Type B pancreatic cell (in vitro differentiated cells): ENCODE measurements around the gene INS. TPM values are rescaled to one million over a fixed set of nuclear protein-coding genes. Genes with fewer than 3 reads are reported as not detected.

Experiments
- DNase-seq: peaks from one replicate; pipeline ENCODE4 v3.0.0; 2021; ENCODE audit warnings: mixed read lengths; ENCODE audit not compliant: unreplicated experiment; ENCODE audit errors: extremely low spot score
- H3K27ac Mint-ChIP-seq: 2 replicates; pipeline ENCODE4 v1.8.0; 2021; ENCODE audit warnings: mild to moderate bottlenecking, mixed read lengths
- H3K27me3 Mint-ChIP-seq: 2 replicates; pipeline ENCODE4 v1.8.0; 2021; ENCODE audit warnings: mixed read lengths
- H3K36me3 Mint-ChIP-seq: 2 replicates; pipeline ENCODE4 v1.8.0; 2021; ENCODE audit warnings: mixed read lengths
- H3K4me1 Mint-ChIP-seq: one replicate; pipeline ENCODE4 v1.8.0; 2021; ENCODE audit warnings: mixed read lengths; ENCODE audit not compliant: unreplicated experiment
- H3K4me3 Mint-ChIP-seq: 2 replicates; pipeline ENCODE4 v1.8.0; 2021; ENCODE audit warnings: mild to moderate bottlenecking, mixed read lengths
- H3K9me3 Mint-ChIP-seq: 2 replicates; pipeline ENCODE4 v1.8.0; 2021; ENCODE audit warnings: mixed read lengths
- CTCF ChIP-seq: fragments of 200-600 bp; sonication (generic); conservative IDR thresholded peaks from 2 replicates; pipeline ENCODE4 v1.5.0; 2021; ENCODE audit warnings: antibody characterized with exemption, mild to moderate bottlenecking
- total RNA-seq: library from RNA; stranded (reverse); gene quantifications from 2 replicates; pipeline ENCODE4 v1.2.1, GENCODE V29; 2021; ENCODE audit warnings: low replicate concordance

INS gene
- total RNA-seq, 1 donor from 2014 or later = 1,584 TPM

GRCh38 chr11:2186669-2187279 lies 25.8 kb upstream of the INS start:
- Mint-ChIP-seq H3K4me3 (no peak overlapping the region), H3K27me3 (peaks cover 8% of the 10 kb centered on the region), H3K27ac (no peak overlapping the region), H3K9me3 (no peaks in the 10 kb centered on the region), H3K36me3 (no peaks in the 10 kb centered on the region), H3K4me1 (peaks cover 17% of the 10 kb centered on the region)
- DNase-seq = no peak
- TF ChIP-seq CTCF = peak; percentile 75

GRCh38 chr11:2185324-2186085 lies 24.5 kb upstream of the INS start:
- no peaks in the 10 kb centered on the region for H3K9me3 Mint-ChIP-seq
- H3K36me3 Mint-ChIP-seq = no peaks in the 10 kb centered on the region
- no peak overlapping the region for H3K27ac Mint-ChIP-seq
- DNase-seq = no peak
- H3K27me3 Mint-ChIP-seq = peaks cover 4% of the 10 kb centered on the region
- no peak for TF ChIP-seq CTCF
- H3K4me3 Mint-ChIP-seq = no peak overlapping the region
- peaks cover 12% of the 10 kb centered on the region for H3K4me1 Mint-ChIP-seq

DNA sequence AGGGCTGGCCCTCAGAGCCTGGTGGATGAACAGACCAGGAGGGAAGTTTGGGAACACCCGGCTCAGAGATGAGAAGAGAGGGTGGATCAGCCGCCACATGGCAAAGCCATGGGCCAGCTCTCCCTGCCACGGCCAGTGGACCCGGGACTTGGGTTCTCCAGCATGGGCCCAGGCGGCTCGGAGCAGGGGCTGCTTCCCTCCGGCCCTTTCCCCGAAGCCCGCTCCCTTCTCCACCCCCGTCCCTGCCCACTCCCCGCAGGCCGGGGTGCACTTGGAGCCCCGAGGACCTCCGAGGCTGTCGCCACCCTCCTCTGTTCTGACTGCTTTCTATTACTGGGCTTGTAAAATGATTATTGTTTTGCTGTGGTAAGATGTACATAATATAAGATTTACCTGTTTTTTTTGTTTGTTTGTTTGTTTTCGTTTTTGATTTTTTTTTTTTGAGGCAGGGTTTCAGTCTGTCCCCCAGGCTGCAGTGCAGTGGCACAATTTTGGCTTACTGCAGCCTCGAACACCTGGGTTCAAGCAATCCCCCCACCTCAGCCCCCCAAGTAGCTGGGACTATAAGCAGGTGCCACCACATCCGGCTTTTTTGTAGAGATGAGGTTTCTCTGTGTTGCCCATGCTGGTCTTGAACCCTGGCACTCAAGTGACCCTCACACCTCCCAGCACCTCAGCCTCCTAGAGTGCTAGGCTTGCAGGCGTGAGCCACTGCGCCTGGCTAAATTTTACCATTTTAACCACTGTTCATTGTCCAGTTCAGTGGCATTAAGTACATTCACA lies 21.9 kb upstream of the INS start:
- H3K36me3 Mint-ChIP-seq = no peaks in the 10 kb centered on the region

GRCh38 chr11:2182075-2182474 lies 21.1 kb upstream of the INS start:
- Mint-ChIP-seq H3K4me3 (no peak overlapping the region), H3K9me3 (no peaks in the 10 kb centered on the region), H3K27ac (no peak overlapping the region), H3K4me1 (peaks cover 14% of the 10 kb centered on the region), H3K27me3 (peaks cover 3% of the 10 kb centered on the region), H3K36me3 (no peaks in the 10 kb centered on the region)
- TF ChIP-seq CTCF = no peak
- DNase-seq = no peak

More for the DNA sequence above, 21.9 kb upstream of the INS start:
- H3K4me1 Mint-ChIP-seq = peaks cover 14% of the 10 kb centered on the region
- H3K27ac Mint-ChIP-seq = peak overlapping the region; percentile 14
- H3K4me3 Mint-ChIP-seq = no peak overlapping the region
- no peak for TF ChIP-seq CTCF
- H3K9me3 Mint-ChIP-seq = no peaks in the 10 kb centered on the region
- H3K27me3 Mint-ChIP-seq = peaks cover 3% of the 10 kb centered on the region
- DNase-seq = no peak

DNA sequence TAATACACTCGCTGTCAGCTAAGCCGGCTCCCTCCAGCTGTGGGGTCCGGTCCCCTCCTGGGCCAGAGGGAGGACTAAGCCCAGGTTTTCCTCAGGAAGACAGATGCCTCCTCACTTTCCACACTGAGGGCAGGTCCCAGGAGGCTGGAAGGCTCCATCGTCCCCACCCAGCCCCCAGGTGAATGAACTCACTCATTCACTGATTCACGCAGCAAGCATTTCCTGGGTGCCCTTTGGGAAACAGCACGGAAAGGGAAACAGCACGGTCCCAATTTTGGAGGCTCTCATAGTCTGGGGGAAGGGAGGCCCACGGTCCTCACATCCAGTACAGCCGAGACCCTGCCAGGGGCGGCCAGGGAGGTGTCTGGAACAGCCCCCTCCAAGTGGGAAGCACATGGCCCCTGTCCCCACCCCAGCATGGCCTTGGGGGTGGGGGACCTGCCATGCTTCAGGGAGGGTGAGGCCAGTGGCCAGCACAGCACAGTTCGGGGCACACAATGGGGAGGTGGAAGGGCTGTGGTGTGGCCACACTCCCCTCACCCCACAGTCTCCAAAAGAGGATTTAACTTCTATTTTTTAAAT lies 19.9 kb upstream of the INS start:
- DNase-seq = no peak
- Mint-ChIP-seq H3K9me3 (no peaks in the 10 kb centered on the region), H3K27ac (no peak overlapping the region), H3K27me3 (peaks cover 3% of the 10 kb centered on the region), H3K36me3 (no peaks in the 10 kb centered on the region), H3K4me1 (peaks cover 19% of the 10 kb centered on the region), H3K4me3 (no peak overlapping the region)
- no peak for TF ChIP-seq CTCF
